ENCODE measurements around the gene PGC. TPM values are rescaled to one million over a fixed set of nuclear protein-coding genes. Genes with fewer than 3 reads are reported as not detected.

The PGC gene
- total and polyA plus RNA-seq, 12 donors, result 0.58 to 2.0 TPM; not detected in 10

- peaks cover 0 to 50% (median 20%) of the 10 kb centered on the region in 9 donors for H3K4me1 ChIP-seq
- WGBS, 2 donors, result 80 to 88% methylated on average over 8 of the region's 8 CpGs
- ATAC-seq (no peak), DNase-seq (no peak)
- H3K4me3 ChIP-seq, result no peak overlapping the region
- TF ChIP-seq CTCF (IDR thresholded peaks at IDR 0.05), result no peak
- no peaks in the 10 kb centered on the region for H3K9me3 ChIP-seq
- H3K36me3 ChIP-seq, result peaks cover 0 to 49% (median 29%) of the 10 kb centered on the region in 9 donors
- H3K27me3 ChIP-seq, result no peaks in the 10 kb centered on the region
- intact Hi-C loops (cut with DNase I), result loop anchor here in 2 of 10 donors (10.0 kb wide), 1 partner anchor 83 kb away; the partner anchor contains the start of gene FRS3 (in 2 of the 2)
- H3K27ac ChIP-seq, result no peak overlapping the region
Observed at GRCh38 chr6:41691426-41692079, 55.6 kb downstream of the PGC start.

- ATAC-seq (no peak), DNase-seq (no peak)
- no peaks in the 10 kb centered on the region for H3K27me3 ChIP-seq
Observed at GRCh38 chr6:41690541-41691330, 56.5 kb downstream of the PGC start.

GRCh38 chr6:41689171-41690008 is 57.8 kb downstream of the PGC start:
- DNase-seq (no peak), ATAC-seq (no peak)
- H3K9me3 ChIP-seq, result no peaks in the 10 kb centered on the region
- intact Hi-C loops (cut with DNase I), result loop anchor here in 6 of 10 donors (10.0 kb wide), 3 partner anchors 85 to 225 kb away; partner anchors contain the start of genes FRS3 (in 3 of the 6), PRICKLE4 (in 2 of the 6) and TOMM6 (in 2 of the 6)
- no peak for TF ChIP-seq CTCF (IDR thresholded peaks at IDR 0.05)
- 66 to 69% methylated on average over 9 of the region's 9 CpGs for WGBS, 2 donors
- H3K27ac ChIP-seq, result peak overlapping the region in 3 of 10 donors; percentile 26 to 57 (median 39)
- H3K27me3 ChIP-seq, result no peaks in the 10 kb centered on the region
- peaks cover 0 to 43% (median 19%) of the 10 kb centered on the region in 9 donors for H3K4me1 ChIP-seq
- no peak overlapping the region for H3K4me3 ChIP-seq
- peaks cover 0 to 70% (median 41%) of the 10 kb centered on the region in 9 donors for H3K36me3 ChIP-seq

More at GRCh38 chr6:41690541-41691330, 56.5 kb downstream of the PGC start:
- intact Hi-C loops (cut with DNase I), result loop anchor here in 2 of 10 donors (10.0 kb wide), 1 partner anchor 84 kb away; the partner anchor contains the start of gene FRS3 (in 2 of the 2)
- 94 to 95% methylated on average over 25 of the region's 25 CpGs for WGBS, 2 donors
- Histone ChIP-seq H3K9me3 (no peaks in the 10 kb centered on the region), H3K36me3 (peaks cover 0 to 56% (median 34%) of the 10 kb centered on the region in 9 donors), H3K4me1 (peaks cover 0 to 50% (median 20%) of the 10 kb centered on the region in 9 donors), H3K27ac (no peak overlapping the region), H3K4me3 (no peak overlapping the region)
- TF ChIP-seq CTCF (IDR thresholded peaks at IDR 0.05), result no peak
